GM21390 (cell line): ENCODE measurements around the gene ASMT.
"Not testable (repeated sequence)": the region's sequence is repeated elsewhere in the genome, so short reads cannot be mapped to it uniquely, and the experiment has no call there.

Experiments used
- ATAC-seq: cut with Tn5 transposase; IDR thresholded peaks from one replicate; pipeline ENCODE4 v1.9.1; 2021; ENCODE audit not compliant: unreplicated experiment

Gene ASMT

GRCh38 chrX:1597345-1598020 is 17.4 kb upstream of the ASMT start:
- no peak for ATAC-seq

- no peak for ATAC-seq
These were observed 16.6 kb upstream of the ASMT start for GRCh38 chrX:1598021-1598875.

GRCh38 chrX:1598876-1599790 is 15.7 kb upstream of the ASMT start:
- ATAC-seq: no peak

- ATAC-seq: no peak
These were observed 15.0 kb upstream of the ASMT start for GRCh38 chrX:1599791-1600405.

GRCh38 chrX:1600406-1601050 is 14.3 kb upstream of the ASMT start:
- ATAC-seq: no peak

- no peak for ATAC-seq
These were observed 13.7 kb upstream of the ASMT start for GRCh38 chrX:1601051-1601767.

GRCh38 chrX:1601768-1602085 is 13.1 kb upstream of the ASMT start:
- ATAC-seq: no peak

- no peak for ATAC-seq
These were observed 12.6 kb upstream of the ASMT start for GRCh38 chrX:1602299-1602698.

GRCh38 chrX:1606496-1606895 is 8.4 kb upstream of the ASMT start:
- no peak for ATAC-seq

GRCh38 chrX:1609311-1609710 is 5.5 kb upstream of the ASMT start:
- no peak for ATAC-seq

- no peak for ATAC-seq
These were observed 5.1 kb upstream of the ASMT start for GRCh38 chrX:1609762-1610161.

- ATAC-seq: peak; percentile 51
These were observed 4.7 kb upstream of the ASMT start for GRCh38 chrX:1610166-1610565.

GRCh38 chrX:1610736-1611135 is 4.1 kb upstream of the ASMT start:
- no peak for ATAC-seq

GRCh38 chrX:1612641-1613286 is 2.1 kb upstream of the ASMT start:
- no peak for ATAC-seq

GRCh38 chrX:1618689-1619088 is 3.8 kb downstream of the ASMT start:
- ATAC-seq: no peak

GRCh38 chrX:1623691-1624090 is 8.8 kb downstream of the ASMT start:
- ATAC-seq: no peak

GRCh38 chrX:1624158-1624860 is 9.4 kb downstream of the ASMT start:
- ATAC-seq: not testable (repeated sequence)

GRCh38 chrX:1624861-1625215 is 10.0 kb downstream of the ASMT start:
- not testable (repeated sequence) for ATAC-seq

- ATAC-seq: no peak
These were observed 14.4 kb downstream of the ASMT start for GRCh38 chrX:1629244-1629643.
